OCI-LY3 (cell line): ENCODE results near the gene CISTR.

Source experiments
- EZH2phosphoT487 ChIP-seq: fragments of 200-600 bp; shearing (Covaris generic); IDR thresholded peaks from 2 replicates; pipeline ENCODE4 v1.6.1; 2018; ENCODE audit warnings: antibody characterized with exemption, mixed run types, low read depth
- TF ChIP-seq, protein P1 (sequence below): fragments of 200-600, 300-600 bp; sonication (generic); IDR thresholded peaks from 2 replicates; pipeline ENCODE4 v1.5.1; 2014; ENCODE audit warnings: antibody characterized with exemption, low read length, low read depth

DNA sequence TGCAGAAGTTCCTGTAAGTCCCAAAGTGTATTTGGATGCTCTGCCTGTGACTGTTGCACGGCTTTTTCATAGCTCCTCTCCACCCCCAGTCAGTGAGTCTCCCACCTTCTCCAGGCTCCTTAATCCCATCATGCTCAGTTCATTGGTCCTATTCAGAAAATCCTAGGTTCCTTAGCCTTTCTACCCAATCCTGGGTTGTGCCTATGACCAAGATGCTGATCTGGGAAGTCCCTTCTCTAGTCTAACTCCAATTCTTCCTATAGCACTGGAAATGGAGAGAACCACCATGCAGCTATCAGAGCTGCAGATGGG is 7.7 kb downstream of the CISTR start:
- TF ChIP-seq, protein P1, sequence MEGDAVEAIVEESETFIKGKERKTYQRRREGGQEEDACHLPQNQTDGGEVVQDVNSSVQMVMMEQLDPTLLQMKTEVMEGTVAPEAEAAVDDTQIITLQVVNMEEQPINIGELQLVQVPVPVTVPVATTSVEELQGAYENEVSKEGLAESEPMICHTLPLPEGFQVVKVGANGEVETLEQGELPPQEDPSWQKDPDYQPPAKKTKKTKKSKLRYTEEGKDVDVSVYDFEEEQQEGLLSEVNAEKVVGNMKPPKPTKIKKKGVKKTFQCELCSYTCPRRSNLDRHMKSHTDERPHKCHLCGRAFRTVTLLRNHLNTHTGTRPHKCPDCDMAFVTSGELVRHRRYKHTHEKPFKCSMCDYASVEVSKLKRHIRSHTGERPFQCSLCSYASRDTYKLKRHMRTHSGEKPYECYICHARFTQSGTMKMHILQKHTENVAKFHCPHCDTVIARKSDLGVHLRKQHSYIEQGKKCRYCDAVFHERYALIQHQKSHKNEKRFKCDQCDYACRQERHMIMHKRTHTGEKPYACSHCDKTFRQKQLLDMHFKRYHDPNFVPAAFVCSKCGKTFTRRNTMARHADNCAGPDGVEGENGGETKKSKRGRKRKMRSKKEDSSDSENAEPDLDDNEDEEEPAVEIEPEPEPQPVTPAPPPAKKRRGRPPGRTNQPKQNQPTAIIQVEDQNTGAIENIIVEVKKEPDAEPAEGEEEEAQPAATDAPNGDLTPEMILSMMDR, result no peak
- TF ChIP-seq EZH2phosphoT487, result no peak
